A673 (cell line): Measurements from ENCODE around the gene SKOR1. TPM values are rescaled to one million over a fixed set of nuclear protein-coding genes. Genes with fewer than 3 reads are reported as not detected.

Experiments used
- BruUV-seq: library from RNA; stranded (reverse); fragments of 400-500 nt; replicated peaks from 2 replicates; lab custom pipeline; 2021; lab: Mats Ljungman, UMichigan
- CTCF ChIA-PET: fragments of 300-600 bp; sonication (Branson Sonifier 250); formaldehyde crosslinking; loops from one replicate; lab custom pipeline; 2022; ENCODE audit warnings: antibody characterized with exemption; lab: Charles Lee
- POLR2A ChIA-PET: fragments of 300-600 bp; sonication (Branson Sonifier 250); formaldehyde crosslinking; loops from one replicate; lab custom pipeline; 2022; ENCODE audit warnings: antibody characterized with exemption; ENCODE audit not compliant: low non-redundant PET; lab: Charles Lee
- DNase-seq: peaks from one replicate; pipeline ENCODE4 v3.0.0-alpha.2; 2015; ENCODE audit warnings: low spot score
- H3K27ac ChIP-seq: fragments of 200-600 bp; sonication (generic); 2 replicates; pipeline ENCODE4 v1.5.1; 2016; ENCODE audit warnings: mixed run types, low read depth, mild to moderate bottlenecking, mixed read lengths, antibody characterized with exemption, low read length; ENCODE audit not compliant: poor library complexity, severe bottlenecking
- H3K27me3 ChIP-seq: fragments of 200-600 bp; sonication (generic); replicated peaks from 2 replicates; pipeline ENCODE4 v1.6.1; 2017; ENCODE audit warnings: mixed run types, low read depth, mild to moderate bottlenecking, mixed read lengths, antibody characterized with exemption, low read length; ENCODE audit not compliant: insufficient read depth, poor library complexity
- H3K36me3 ChIP-seq: fragments of 200-600 bp; sonication (generic); 2 replicates; pipeline ENCODE4 v1.6.1; 2016; ENCODE audit warnings: mixed run types, mild to moderate bottlenecking, mixed read lengths, antibody characterized with exemption, low read length; ENCODE audit not compliant: insufficient read depth, poor library complexity, severe bottlenecking
- H3K4me1 ChIP-seq: fragments of 200-600 bp; sonication (generic); 2 replicates; pipeline ENCODE4 v1.6.1; 2017; ENCODE audit warnings: mixed run types, mild to moderate bottlenecking, mixed read lengths, antibody characterized with exemption, low read length; ENCODE audit not compliant: insufficient read depth, poor library complexity, severe bottlenecking
- H3K4me3 ChIP-seq: fragments of 200-600 bp; sonication (generic); 2 replicates; pipeline ENCODE4 v1.5.1; 2016; ENCODE audit warnings: low read depth, mixed run types, mild to moderate bottlenecking, mixed read lengths, low read length; ENCODE audit not compliant: poor library complexity, severe bottlenecking
- H3K9me3 ChIP-seq: fragments of 200-600 bp; sonication (generic); 2 replicates; pipeline ENCODE4 v1.6.1; 2016; ENCODE audit warnings: mixed run types, low read depth, mild to moderate bottlenecking, mixed read lengths, antibody characterized with exemption, low read length; ENCODE audit not compliant: poor library complexity, severe bottlenecking
- CTCF ChIP-seq: fragments of 300-800, 200-600 bp; sonication (generic); conservative IDR thresholded peaks from 2 replicates; pipeline ENCODE4 v1.5.1; 2017; ENCODE audit warnings: low read depth, mild to moderate bottlenecking, antibody characterized with exemption, low read length, moderate library complexity, mixed read lengths
- EZH2 ChIP-seq: fragments of 200-600 bp; sonication (generic); IDR thresholded peaks from 2 replicates; pipeline ENCODE4 v1.6.1; 2017; ENCODE audit warnings: borderline replicate concordance, low read depth, mild to moderate bottlenecking, mixed read lengths, antibody characterized with exemption, low read length; ENCODE audit not compliant: poor library complexity, severe bottlenecking
- intact Hi-C: fragments of 100-400 bp; cut with micrococcal nuclease; formaldehyde crosslinking; loops from one replicate; pipeline ENCODE4 v1.10.0; 2022; ENCODE audit not compliant: unreplicated experiment
- total RNA-seq: library from RNA; stranded (reverse); gene quantifications from 2 replicates; pipeline ENCODE4 v1.2.3, GENCODE V29; 2021

Gene SKOR1
- total RNA-seq, 1 experiment from 2014 or later = 0.21 TPM

- DNase-seq = no peak
- TF ChIP-seq CTCF (no peak), EZH2 (no peak)
- no peaks in the 10 kb centered on the region for H3K36me3 ChIP-seq
- no peaks in the 10 kb centered on the region for H3K9me3 ChIP-seq
- POLR2A ChIA-PET = no interaction called here
- no peaks in the 10 kb centered on the region for H3K27me3 ChIP-seq
- H3K27ac ChIP-seq = no peak overlapping the region
- peaks cover 6% of the 10 kb centered on the region for H3K4me1 ChIP-seq
- CTCF ChIA-PET = no interaction called here
- no peak overlapping the region for H3K4me3 ChIP-seq
- intact Hi-C loops = no loop called here
- no TSS peak for BruUV-seq
These were observed 18.5 kb downstream of the SKOR1 start for GRCh38 chr15:67843571-67844387.

- POLR2A ChIA-PET = no interaction called here
- no peak for TF ChIP-seq EZH2
- TF ChIP-seq CTCF = no peak
- H3K27me3 ChIP-seq = no peaks in the 10 kb centered on the region
- no peak overlapping the region for H3K4me3 ChIP-seq
- H3K36me3 ChIP-seq = no peaks in the 10 kb centered on the region
- H3K27ac ChIP-seq = no peak overlapping the region
- intact Hi-C loops = no loop called here
- CTCF ChIA-PET = no interaction called here
- no peaks in the 10 kb centered on the region for H3K9me3 ChIP-seq
- no TSS peak for BruUV-seq
- H3K4me1 ChIP-seq = peaks cover 5% of the 10 kb centered on the region
- no peak for DNase-seq
These were observed 20.7 kb downstream of the SKOR1 start for GRCh38 chr15:67845974-67846373.

DNA sequence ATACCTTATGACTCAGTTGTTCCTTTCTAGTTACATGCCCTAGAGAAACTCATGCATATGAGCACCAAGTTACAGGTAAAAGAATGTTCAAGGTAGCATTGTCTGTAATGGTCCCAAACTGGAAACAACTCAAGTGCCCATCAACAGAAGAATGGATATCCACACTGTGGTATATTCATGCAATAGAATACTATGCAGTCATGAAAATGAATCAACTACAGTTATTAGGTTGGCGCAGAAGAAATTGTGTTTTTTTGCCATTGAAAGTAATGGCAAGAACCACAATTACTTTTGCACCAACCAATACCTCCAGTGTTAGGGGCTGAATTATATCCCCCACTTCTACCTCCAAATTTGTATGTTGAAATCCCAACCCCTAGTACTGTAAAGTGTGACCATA is 24.2 kb downstream of the SKOR1 start:
- no peaks in the 10 kb centered on the region for H3K4me1 ChIP-seq
- TF ChIP-seq CTCF = no peak
- no peak for TF ChIP-seq EZH2
- H3K27me3 ChIP-seq = no peaks in the 10 kb centered on the region
- no peaks in the 10 kb centered on the region for H3K36me3 ChIP-seq
- POLR2A ChIA-PET = no interaction called here
- no peak for DNase-seq
- no peak overlapping the region for H3K4me3 ChIP-seq
- BruUV-seq = no TSS peak
- CTCF ChIA-PET = no interaction called here
- H3K27ac ChIP-seq = no peak overlapping the region
- intact Hi-C loops = no loop called here
- H3K9me3 ChIP-seq = no peaks in the 10 kb centered on the region
